GM21619 (cell line): ENCODE measurements around the gene ASB3.
"Not testable (repeated sequence)": the region's sequence is repeated elsewhere in the genome, so short reads cannot be mapped to it uniquely, and the experiment has no call there.

Experiments
- ATAC-seq: cut with Tn5 transposase; IDR thresholded peaks from one replicate; pipeline ENCODE4 v1.9.1; 2021; ENCODE audit not compliant: unreplicated experiment

Gene ASB3

DNA sequence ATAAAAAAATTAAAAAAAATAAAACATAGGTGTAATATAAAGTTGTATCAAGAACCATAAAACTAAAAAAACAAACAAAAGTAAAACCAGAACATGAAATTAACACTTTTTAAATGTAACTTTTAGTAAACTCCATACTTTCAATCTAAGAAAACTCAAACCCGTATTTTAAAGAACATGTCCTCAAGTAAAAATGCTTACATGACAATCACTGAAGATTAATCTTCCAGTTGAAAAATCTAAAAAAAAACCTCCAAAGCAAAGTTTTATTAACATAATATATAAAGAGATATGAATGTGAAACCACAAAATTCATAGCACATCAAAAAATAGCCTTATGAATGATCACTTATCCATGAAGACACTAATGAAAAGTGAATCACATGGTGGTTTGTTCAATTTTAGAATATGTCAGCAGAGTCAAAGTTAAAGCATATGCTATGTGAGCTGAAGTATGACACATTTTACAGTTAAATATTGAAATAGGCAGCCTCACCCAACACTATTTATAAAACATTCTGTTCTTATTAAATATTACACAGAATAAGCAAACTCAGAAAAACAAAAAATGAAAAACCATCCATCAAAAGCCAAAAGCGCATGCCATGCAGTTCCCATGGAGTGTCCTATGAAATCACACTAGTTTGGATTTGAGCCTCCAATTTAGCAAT, 42.2 kb downstream of the ASB3 start:
- no peak for ATAC-seq

DNA sequence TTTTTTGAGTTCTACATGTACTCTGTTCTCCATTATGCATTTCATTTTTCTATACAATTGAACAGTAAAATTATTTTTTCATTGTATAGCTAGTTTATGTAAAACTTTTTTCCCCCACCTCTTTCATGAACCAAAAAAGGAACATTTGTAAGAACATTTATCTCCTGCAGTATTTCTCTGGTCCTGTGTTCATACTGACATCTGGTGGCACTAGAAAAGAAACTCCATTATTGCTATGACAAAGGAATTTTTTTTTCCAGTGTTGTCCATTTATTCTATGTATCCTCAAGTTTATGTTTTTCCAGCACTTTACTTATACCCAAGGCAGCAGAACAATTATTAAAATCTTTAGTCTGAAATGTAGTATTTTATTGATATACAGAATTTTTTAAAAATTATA, 46.6 kb downstream of the ASB3 start:
- ATAC-seq, result no peak

DNA sequence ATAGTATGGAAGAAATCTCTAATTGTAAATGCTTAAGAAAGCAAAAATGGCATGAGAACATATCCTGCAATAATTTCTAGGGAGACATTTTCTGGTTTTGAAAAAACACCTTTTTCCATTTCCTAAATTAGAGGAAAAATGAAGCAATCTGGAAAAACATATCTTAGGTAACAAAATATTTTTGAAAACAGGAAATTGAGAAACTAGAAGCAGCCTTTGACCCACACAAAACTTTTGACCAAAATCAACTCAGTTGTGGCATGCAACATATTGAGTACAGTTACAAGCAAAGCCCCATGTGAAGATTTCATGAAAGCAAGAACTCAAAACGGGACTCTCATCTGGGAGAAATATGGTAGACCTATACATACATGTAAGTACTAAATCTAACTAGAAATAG, 47.7 kb downstream of the ASB3 start:
- no peak for ATAC-seq

DNA sequence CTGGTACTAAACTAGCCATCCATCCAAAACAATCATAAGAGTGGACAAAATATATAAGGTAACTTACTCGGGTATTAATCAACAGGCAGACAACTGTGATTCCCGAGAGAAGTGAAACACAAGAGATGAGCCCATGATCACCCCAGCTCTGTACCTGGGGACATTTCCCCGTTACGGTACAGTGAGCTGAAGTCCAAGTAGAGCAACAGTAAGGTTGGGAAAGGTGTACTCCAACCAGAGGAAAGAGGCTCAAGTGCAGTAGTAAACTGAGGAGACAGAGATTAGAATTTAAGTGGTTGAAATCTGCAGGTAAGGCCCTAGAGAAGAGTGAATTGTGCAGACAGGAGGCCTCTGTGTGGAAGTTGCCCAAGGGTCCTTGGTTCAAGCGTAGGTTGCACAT, 49.7 kb downstream of the ASB3 start:
- ATAC-seq, result no peak

DNA sequence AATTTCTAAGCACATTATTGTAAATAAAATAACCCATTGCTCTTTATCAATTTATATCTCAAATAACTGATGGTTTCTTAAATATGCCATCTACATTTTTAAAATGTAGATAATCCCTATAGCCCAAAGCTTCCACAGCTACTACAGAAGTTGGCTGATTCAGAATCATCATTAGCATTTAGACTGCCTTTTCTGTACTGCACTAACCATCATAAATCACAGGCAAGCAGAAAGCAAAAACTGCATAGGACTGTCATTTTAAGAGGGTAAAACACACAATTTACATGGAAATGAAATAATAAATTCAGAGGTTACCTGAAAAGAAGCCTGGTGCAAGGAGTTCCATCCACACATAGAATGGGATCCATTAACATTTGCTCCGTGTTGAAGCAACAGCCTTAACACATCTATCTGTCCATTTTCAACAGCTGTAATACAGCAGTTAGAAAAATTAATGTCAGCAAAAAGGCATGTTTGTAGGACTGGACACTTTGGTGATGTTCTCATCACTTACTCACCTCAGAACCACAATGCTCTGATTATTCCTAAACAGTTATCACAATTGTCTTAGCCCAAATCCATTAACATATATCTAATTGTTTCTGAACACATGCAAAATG, 57.5 kb downstream of the ASB3 start:
- no peak for ATAC-seq

DNA sequence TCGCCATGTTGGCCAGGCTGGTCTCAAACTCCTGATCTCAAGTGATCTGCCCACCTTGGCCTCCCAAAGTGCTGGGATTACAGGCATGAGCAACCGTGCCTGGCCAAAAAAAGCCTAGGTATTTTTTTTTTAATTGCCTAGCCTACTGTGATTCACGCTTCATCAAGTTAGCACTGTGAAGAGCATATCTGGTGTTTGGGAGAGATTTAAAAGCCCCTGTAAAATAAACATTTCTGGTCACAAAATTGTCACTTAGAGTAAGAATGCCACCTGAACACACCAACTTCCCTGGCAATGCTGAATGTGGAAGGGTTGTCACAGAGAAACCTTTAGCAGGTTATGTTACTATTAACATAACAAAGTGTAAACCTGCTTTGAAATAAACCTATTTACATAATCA, 58.8 kb downstream of the ASB3 start:
- ATAC-seq, result no peak

DNA sequence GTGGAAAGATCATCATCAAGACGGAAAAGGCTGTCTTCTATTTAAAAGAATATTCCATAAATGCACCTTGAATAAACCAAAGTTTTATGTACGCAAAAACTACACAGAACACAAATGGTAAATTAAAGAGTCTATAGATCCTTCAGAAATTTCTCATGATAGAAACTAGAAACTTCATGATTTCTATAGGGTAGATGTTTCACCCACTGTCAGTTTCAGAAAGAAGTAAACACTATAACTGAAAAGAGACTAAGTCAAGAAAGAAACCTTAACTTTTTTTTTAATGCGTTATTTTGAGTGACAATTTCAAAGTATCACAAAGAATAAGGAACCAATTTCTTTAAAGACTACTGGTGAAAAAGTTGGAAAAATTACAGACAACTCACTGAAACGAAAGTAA, 61.1 kb downstream of the ASB3 start:
- ATAC-seq, result no peak

DNA sequence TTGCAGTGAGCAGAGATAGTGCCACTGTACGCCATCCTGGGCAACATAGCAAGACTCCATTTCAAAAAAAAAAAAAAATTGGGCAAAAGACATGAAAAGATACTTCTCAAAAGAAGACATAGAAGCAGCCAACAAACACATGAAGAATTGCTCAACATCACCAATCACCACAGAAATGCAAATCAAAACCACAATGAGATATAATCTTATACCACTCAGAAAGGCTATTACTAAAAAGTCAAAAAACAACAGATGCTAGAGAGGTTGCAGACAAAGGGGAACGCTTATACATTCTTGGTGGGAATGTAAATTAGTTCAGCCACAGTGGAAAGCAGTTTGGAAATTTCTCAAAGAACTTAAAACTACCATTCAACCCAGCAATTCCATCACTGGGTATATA, 62.2 kb downstream of the ASB3 start:
- no peak for ATAC-seq

DNA sequence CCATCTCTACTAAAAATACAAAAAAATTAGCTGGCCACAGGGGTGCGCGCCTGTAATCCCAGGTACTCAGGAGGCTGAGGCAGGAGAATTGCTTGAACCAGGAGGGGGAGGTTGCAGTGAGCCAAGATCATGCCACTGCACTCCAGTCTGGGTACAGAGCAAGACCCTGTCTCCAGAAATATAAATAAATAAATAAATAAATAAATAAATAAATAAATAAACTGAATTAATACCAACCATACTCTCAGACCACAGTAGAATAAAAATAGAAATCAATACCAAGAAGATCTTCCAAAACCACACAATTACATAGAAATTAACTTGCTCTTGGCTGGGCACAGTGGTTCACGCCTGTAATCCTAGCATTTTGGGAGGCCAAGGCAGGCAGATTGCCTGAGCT, 65.8 kb downstream of the ASB3 start:
- ATAC-seq, result not testable (repeated sequence)

DNA sequence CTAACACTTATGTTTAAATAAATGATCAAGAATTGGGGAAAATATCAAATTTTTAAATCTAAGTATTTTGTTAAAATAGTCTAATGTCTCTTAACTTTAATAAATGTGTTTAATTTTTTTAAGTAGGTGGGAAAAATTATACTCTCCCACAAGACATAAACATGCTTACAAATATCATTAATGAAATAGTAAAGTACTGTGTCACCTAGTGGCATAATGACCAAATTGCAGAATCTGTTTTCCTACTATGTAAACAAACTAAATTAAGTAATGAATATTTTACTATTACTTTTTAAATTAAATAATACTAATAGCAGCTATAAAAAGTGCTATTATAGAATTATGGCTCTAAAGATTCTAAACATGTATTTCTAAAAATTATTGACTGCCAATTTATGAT, 71.2 kb downstream of the ASB3 start:
- no peak for ATAC-seq

DNA sequence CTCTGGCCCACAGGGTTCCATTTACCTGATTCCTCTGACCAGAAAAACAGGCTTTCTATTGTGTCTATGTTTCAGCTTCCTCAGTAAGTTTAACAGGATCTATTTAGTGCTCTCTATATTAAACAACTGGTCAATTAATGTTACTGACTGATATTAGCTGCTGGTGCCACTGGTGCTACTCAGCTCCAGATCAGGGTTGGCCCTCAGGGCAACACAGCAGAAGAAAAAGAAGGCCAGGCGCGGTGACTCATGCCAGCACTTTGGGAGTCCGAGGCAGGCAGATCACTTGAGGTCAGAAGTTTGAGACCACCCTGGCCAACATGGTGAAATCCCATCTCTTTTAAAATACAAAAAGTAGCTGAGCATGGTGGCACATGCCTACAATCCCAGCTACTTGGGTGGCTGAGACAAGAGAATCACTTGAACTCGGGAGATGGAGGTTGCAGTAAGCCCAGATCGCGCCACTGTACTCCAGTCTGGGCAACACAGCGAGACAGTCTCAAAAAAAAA, 75.4 kb downstream of the ASB3 start:
- no peak for ATAC-seq

DNA sequence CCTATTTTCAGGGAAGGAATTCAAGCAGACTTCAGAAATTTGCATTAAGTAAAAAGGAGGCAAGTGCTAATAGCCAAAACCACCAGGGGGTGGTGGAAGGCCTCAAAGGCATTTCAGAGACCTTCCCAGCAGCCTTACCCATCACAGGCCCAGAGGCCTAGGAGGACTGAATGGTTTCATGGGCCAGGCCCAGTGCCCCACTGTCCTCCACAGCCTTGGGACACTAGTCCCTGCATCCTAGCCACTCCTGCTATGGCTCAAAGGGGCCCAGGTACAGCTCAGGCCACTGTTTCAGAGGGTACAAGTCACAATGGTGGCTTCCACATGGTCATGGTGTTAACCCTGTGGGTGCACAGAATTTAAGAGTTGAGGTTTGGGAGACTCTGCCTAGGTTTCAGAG, 77.8 kb downstream of the ASB3 start:
- no peak for ATAC-seq

DNA sequence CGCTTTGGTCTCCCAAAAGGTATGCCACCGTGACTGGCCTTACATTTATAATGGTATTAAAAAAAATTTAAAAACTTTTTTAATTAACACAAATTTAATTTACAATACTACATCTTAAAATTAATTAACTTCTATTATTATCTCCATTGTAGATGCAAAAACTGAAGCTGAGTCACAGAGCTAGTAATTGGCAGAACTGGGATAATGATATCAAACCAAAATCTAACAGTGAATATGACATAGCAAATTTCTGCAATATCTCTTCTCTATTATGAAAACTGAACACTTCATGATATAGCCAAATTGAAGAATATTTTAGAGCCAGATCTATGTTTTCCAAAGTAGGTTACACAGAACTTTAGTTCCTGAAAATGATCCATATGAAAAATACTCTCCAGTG, 85.5 kb downstream of the ASB3 start:
- no peak for ATAC-seq

DNA sequence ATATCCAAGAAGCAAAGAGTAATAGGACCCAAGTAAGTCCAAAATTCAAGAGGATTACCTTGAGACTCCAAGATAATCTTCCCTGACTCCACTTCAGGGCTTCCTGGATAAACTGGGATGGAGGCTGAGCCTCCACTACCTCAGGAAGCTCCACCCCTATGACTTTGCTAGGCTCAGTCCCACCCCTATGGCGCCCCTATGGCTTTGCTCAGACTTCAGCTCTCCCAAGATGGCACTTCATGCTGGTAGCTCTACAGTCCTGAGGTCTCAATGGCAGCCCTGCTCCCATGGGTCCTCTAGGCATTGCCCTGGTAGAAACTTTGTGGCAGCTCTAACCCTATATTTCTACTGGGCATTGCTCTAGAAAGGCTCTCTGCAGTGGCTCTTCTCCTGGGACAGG, 89.1 kb downstream of the ASB3 start:
- ATAC-seq, result no peak

DNA sequence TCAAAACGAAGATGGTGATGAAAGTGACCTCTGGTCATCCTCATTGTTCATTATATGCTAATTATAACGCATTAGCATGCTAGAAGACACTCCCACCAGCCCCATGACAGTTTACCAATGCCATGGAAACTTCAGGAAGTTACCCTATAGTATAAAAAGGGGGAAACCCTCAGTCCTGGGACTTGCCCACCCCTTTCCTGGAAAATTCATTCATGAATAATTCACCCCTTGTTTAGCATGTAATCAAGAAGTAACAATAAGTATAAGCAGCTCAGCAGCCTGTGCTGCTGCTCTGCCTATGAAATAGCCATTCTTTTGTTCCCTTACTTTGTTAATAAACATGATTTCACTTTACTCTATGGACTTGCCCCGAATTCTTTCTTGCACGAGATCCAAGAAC, 89.7 kb downstream of the ASB3 start:
- no peak for ATAC-seq

DNA sequence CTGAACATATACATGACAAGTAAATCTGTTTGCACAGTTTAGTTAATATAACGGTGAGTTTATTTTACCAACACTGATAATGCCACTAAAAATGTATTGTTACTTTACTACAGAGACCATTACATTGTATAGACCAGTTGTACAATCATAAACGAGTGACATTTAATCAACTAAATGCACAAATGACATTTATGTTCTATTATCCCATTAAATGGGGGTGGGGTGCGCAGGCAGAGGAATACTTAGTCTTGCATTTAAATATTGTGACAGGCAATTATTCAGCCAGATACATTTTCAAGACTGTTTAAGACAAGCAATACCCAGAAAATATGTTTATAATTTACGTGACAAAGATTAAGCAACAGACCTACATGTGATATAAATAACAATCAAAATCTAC, 91.2 kb downstream of the ASB3 start:
- ATAC-seq, result no peak

DNA sequence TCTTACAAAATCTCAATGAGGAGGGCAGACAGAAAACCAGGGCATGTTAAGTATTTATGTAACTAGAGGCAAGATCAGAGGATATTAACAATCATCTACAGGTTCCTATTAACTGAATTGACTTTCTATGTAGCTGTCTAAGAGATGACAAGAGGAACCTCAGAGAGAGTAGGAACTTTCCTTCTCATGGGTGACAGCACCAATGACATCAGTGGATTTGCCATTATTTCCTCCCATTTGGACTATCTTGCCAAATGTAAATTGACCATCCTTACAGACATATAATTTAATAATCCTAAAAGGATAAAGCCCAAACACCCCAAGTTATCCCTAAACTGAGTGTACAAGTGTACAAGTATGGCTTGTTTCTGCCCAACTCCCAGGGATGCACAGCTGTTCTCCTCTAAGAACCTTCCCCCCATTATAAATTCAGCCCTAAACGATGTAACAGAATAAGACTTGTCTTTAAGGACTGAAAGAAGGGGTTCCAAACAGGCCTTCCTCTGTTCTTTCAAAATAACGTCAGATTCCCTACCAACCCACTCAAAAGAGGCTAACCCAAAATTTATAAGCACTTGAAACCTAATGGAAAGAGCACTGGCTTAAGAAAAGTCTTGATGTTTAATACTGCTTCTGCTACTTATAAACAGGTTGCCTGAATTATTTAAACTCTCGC, 92.5 kb downstream of the ASB3 start:
- no peak for ATAC-seq

DNA sequence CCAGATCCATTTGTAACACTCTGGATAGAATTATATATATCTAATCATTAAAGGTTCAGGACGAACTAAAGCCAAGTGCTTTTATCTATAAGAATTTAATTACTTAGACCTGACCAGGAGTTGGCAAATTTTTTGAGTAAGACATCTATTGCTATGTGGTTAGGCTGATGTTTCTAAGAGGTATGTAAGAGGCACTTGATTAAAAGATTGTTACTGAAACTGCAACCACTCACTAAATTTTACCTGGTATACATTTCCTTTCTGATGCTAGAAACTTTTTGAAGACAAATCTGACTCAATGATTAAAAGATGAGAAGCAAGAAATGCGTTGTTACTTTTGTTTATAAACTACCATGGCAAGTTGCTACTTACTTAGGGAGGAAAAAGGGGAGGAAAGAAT, 95.9 kb downstream of the ASB3 start:
- no peak for ATAC-seq

DNA sequence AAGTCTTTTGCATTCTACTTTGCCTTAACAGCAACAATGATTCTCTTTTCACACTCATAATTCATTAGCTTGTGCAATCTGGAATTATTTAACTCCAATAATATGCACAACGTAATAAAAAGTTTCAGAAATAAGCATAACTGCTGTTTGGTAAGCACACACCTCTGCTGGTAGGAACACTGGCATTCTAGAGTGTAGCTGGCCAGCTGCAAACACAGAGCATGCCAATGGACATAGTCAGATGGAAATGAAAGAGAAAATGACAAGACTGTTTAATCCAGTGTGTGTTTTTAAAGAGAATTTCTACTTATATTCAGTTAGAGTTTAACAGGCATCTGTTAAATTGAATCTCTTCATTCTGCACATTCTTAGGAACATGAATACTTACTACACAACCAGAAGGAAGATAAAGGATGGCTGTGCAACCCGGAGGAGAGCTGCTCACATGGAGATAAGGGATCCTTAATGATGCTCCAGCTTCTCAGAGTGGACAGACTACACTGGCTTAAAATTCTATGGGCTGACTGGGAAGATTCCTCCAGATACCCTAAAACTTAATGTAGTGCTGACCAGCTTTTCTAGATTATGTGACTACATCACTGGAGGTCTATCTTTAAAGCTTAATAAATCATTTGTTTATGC, 113.8 kb downstream of the ASB3 start:
- no peak for ATAC-seq

DNA sequence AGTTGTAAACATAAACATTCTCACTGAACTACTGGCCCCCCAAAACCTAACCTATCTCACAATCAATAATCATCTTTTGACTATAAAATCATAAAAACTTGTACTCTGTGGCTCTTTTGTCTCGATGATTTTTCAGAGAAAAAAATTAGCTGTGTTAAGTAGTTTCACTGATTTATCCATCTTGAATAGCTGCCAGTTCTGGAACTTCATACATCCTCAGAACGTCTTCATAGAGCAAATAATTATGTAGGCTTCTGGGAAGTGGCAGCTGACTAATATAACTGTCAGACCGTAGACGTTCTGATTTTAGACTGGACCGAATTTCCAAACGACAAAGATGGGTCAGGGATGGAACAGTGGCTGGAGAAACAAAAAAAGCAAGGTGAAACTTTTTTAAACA, 116.4 kb downstream of the ASB3 start:
- no peak for ATAC-seq

DNA sequence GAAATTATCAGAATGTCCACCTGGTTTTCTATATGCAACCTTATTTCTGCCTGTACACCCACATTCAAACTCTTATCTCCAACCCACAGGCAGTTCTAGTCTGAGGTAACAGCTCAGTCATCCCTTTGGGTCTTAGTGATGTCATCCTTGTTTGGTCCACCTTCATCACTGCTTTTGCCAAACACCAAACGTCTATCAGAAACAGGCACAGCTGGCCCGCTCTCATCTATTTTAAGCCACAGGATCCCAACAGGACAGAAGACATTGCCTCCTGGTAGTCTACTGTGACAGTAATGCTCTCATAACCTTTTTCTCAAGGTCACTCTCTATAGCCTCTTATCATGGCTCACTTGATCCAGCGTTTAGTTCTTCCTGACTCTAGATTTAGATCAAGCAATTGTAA, 118.1 kb downstream of the ASB3 start:
- ATAC-seq, result no peak

DNA sequence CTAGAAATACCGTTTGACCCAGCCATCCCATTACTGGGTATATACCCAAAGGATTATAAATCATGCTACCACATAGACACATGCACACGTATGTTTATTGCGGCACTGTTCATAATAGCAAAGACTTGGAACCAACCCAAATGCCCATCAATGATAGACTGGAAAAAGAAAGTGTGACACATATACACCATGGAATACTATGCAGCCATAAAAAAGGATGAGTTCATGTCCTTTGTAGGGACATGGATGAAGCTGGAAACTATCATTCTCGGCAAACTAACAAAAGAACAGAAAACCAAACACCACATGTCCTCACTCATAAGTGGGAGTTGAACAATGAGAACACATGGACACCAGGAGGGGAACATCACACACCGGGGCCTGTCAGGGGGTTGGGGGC, 119.6 kb downstream of the ASB3 start:
- not testable (repeated sequence) for ATAC-seq
